GM19099 (cell line): ENCODE measurements around the gene SSR4.

ENCODE experiments used
- POLR2A ChIP-seq: IDR thresholded peaks from 3 replicates; pipeline ENCODE4 v1.6.1; 2011; ENCODE audit warnings: low read depth; ENCODE audit not compliant: insufficient read length; ENCODE audit errors: extremely low read depth

SSR4 gene

GRCh38 chrX:153828723-153829548, 34.5 kb downstream of the SSR4 start:
- no peak for TF ChIP-seq POLR2A

GRCh38 chrX:153829549-153829798, 35.0 kb downstream of the SSR4 start:
- no peak for TF ChIP-seq POLR2A

GRCh38 chrX:153829799-153830639, 35.6 kb downstream of the SSR4 start, which contains the start of gene PDZD4:
TSS of gene PDZD4 (minus strand) at chrX:153830544. CDS start at chrX:153830298, 246 bp downstream.
- no peak for TF ChIP-seq POLR2A

GRCh38 chrX:153830640-153831428, 36.4 kb downstream of the SSR4 start:
- no peak for TF ChIP-seq POLR2A

GRCh38 chrX:153831429-153832150, 37.1 kb downstream of the SSR4 start:
- TF ChIP-seq POLR2A = no peak

- TF ChIP-seq POLR2A = no peak
Observed at GRCh38 chrX:153832728-153833127, 38.3 kb downstream of the SSR4 start.

GRCh38 chrX:153836921-153837320, 42.5 kb downstream of the SSR4 start:
- TF ChIP-seq POLR2A = no peak

- no peak for TF ChIP-seq POLR2A
Observed at GRCh38 chrX:153844509-153845082, 50.1 kb downstream of the SSR4 start.

- TF ChIP-seq POLR2A = no peak
Observed at GRCh38 chrX:153845195-153845594, 50.7 kb downstream of the SSR4 start.

GRCh38 chrX:153845842-153846241, 51.4 kb downstream of the SSR4 start:
- TF ChIP-seq POLR2A = no peak
